Activated naive CD4-positive, alpha-beta T cell treated with anti-CD3 and anti-CD28 coated beads, Interleukin-2, amount 50 U/mL, for 16 hours (primary cell): ENCODE results near the gene RARRES2.
"Not testable (repeated sequence)": the region's sequence is repeated elsewhere in the genome, so short reads cannot be mapped to it uniquely, and the experiment has no call there.

Experiments used
- DNase-seq: peaks from one replicate; pipeline ENCODE4 v3.0.0-alpha.2; 2020

The RARRES2 gene

GRCh38 chr7:150341263-150342120 lies at the start of gene RARRES2:
RARRES2 (minus strand) TSS chr7:150341629; CDS start chr7:150340609, 1,020 bp downstream.
- no peak for DNase-seq

- DNase-seq: no peak
These were observed 48.8 kb upstream of the RARRES2 start for GRCh38 chr7:150390205-150390604.

GRCh38 chr7:150389532-150389816 lies 48.0 kb upstream of the RARRES2 start:
- DNase-seq: no peak

DNA sequence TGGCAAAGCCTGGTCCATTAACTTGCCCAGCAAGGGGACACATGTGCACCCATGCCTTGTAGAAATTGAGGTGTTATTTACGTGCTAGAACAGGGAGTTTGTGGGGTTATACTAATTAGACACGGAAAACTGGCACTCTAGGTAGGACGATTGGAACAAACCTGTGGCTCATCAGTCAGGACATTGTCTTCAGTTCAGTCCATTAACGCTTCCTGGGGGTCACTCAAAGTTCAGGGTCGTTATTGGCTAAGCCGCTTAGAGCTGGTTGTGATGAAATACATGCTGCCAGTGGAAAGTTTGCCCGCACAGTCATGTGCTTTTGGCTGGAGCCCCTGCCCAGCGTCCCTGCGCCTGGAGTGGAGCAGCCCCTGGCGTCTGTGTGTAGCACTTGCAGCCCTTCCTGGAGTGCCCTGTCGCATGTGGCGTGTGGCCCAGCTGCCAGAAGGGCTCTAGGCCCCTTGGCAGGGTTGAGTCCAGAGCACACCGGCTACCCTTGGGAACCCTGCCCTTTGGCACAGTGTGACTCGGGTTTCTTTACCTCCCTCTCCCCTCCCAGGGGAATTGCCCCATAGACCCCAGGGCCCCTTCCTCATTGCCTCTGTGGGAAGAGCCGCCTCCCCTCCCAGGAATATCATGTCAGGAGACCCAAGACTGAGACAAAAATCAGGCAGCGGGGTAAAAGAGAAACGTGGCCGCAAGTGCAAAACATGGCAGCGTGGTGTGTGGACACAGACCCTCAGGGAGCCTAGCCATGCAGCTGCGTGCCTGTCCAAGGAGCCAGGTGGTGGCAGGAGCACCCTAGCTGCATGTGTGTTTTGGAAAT lies 47.5 kb upstream of the RARRES2 start:
- DNase-seq: no peak

GRCh38 chr7:150388306-150388705 lies 46.9 kb upstream of the RARRES2 start:
- DNase-seq: no peak

GRCh38 chr7:150385884-150386283 lies 44.5 kb upstream of the RARRES2 start:
- DNase-seq: not testable (repeated sequence)

DNA sequence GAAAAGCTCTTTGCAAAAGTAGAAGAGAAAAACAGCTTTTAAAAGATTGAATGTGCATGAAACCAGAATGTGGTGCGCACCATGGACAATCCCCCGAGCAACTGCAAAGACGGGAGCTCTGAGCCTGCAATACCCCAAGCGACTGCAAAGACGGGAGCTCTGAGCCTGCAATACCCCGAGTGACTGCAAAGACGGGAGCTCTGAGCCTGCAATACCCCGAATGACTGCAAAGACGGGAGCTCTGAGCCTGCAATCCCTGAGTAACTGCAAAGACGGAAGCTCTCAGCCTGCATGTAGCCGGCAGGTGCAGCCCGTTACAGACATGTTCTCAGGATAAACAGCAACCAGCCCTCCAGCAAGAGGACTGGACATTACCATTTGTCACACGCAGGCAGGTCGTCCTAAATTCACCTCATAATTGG lies 43.9 kb upstream of the RARRES2 start:
- DNase-seq: no peak

GRCh38 chr7:150384406-150385301 lies 43.2 kb upstream of the RARRES2 start:
- DNase-seq: no peak

DNA sequence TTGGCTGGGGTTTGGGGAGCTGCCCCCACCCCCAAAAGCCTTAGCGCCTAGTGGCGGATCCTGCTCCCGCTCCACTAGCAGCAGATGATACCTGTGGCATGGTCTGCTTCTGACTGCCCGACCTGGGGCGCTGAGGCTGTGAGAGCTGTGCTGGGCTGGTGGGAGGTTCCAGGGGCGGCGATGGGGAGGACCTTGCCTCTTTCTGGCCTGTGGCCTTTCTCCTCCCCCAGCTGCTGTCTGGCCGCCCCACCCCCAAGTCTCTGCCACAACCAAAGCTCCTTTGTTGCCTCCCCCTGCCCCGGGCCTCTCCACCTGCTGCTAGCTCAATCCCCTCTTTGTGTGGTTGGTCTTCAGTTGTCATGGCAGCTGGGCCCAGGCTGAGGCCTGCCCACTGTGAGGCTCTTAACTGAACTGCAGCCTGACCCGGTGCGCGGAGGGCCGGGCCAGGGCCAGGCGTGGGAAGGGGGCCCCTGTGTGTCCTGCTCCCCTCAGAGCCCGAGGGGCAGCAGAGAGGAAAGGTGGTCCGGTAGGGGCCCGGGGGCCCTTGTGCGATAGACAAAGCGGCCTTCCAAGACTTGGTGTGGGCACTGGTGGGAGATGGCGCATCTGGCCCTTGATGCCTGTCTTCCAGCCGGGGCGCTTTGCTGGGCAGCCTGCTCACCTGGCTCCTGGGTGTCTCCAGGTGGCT lies 42.4 kb upstream of the RARRES2 start:
- DNase-seq: no peak

DNA sequence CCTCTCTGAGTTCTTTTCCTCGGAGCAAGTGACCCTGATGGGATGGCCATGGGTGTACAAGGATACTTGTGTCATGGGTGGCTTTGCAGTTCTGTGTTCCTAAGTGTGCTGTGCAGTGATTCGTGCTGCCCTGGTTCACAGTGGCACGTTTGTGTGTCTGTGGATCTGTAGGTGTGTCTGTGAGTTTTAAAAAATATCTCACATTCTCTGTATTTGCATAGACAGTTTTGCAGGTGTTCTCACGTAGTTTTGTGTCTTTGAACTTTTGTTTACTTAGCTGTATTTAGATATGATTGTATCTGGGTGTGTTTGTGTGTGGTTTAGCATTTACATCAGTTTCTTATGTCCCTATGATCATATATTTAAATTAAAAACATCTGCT lies 41.4 kb upstream of the RARRES2 start:
- DNase-seq: no peak

GRCh38 chr7:150382123-150382843 lies 40.9 kb upstream of the RARRES2 start:
- DNase-seq: no peak

- no peak for DNase-seq
These were observed 40.3 kb upstream of the RARRES2 start for GRCh38 chr7:150381785-150382122.

DNA sequence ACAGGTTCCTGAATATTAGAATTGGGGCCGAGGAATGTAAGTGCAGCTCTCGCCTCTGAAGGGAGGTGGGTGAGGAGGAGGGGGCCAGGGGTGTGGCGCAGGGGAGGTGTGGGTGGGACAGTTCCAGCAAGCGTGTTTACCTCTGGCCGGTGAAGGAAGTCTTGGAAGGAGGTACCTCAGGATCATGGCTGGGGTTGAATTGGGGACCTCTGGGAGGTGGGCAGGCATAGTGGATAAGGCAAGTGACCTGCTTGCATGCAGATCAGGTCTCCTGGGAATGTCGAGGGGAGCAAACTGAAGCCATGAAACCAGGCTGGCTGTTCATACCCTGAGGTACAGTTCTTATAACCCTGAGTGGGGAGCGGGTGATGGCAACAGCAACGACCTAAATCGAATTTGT lies 39.7 kb upstream of the RARRES2 start:
- no peak for DNase-seq

DNA sequence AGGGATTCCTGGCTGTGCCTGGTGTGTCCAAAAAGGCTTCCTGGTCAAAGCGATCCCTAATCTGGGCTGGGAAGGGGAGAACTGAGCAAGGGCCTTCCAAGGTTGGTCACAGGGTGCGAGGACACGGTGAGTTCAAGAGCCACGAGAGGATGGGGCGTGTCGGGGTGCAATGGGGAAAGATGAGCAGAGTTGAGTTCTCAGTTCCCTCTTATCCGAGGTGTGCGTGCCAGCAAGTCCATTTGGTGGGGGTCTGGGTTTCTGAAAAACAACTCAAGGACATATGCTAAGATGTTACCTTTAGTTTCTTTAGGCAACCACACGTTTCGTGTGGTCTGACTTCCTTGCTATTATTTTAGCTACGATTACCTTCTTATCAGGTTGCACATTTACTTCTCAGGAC lies 39.0 kb upstream of the RARRES2 start:
- DNase-seq: no peak

- DNase-seq: no peak
These were observed 38.3 kb upstream of the RARRES2 start for GRCh38 chr7:150379441-150380379.

- DNase-seq: peak; percentile 93
These were observed 37.5 kb upstream of the RARRES2 start, which contains the start of gene ZNF775 for GRCh38 chr7:150378853-150379440. ZNF775 (plus strand) TSS chr7:150379330; CDS start chr7:150388471, 9,141 bp downstream.

GRCh38 chr7:150378115-150378852 lies 36.9 kb upstream of the RARRES2 start:
- DNase-seq: no peak

DNA sequence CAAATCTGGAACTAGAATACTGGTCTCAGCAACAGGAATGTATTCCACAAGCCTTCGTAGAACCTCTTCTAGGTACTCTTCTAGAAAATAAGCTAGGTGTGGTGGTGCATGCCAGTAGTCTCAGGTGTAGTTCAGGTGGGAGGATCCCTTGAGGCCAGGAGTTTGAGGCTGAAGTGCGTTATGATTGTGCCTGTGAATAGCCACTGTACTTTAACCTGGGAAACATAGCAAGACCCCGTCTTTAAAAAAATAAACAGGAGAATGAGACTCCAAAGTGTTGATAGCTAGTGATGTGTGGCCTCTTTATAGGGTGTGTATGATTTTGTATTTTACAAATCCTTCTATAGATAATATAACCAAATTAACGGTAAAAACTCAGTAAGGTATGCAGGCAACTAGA lies 36.2 kb upstream of the RARRES2 start:
- DNase-seq: no peak

DNA sequence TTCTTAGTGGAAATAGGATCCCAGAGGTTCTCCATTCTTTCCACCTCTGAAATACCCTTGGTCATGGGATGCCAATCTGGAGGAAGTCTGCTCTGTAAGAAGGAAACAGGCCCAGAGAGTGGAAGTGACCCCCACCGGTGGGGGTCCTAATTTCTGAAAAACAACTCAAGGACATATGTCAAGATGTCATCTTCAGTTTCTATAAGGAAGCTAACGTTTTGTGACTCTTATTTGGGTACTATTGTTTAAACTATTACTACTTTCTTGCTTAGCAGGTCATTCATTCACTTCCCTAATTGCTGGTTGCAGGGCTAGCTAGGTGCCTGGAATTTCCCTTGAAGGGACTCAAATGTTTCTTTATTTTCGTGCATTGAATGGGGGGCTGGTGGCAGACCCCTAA lies 35.8 kb upstream of the RARRES2 start:
- no peak for DNase-seq

DNA sequence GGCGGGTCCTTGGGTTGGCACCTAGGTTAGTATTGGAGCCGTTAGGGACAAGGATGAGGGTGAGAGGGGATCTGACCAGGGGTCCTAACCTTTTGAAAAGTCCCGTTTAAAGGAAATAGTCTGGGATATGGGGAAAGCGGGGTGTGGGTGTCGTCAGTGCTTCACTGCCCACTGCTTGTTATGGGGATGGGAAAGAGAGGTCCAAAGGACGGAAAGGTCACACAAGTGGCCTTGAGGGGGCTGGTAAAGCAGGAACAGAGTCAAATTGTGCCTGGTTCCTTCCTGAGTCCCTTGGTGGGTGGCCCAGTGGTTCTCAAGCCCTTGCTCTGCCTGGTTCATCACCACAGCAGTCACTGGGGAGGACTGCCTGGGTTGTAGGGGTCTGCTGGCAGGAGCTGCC lies 35.1 kb upstream of the RARRES2 start:
- DNase-seq: no peak
